SK-N-SH (cell line): ENCODE measurements around the gene TIGD3. TPM values are rescaled to one million over a fixed set of nuclear protein-coding genes. Genes with fewer than 3 reads are reported as not detected.

Source experiments
- CTCF ChIA-PET: fragments of 300-600, 350-600 bp; formaldehyde crosslinking; extraction: SDS; loops from one replicate; lab custom pipeline; 2021; lab: Yijun Ruan, JAX
- POLR2A ChIA-PET: fragments of 350-600 bp; sonication (Branson Sonifier 250); formaldehyde crosslinking; extraction: SDS; loops from one replicate; lab custom pipeline; 2020; ENCODE audit warnings: antibody characterized with exemption, inconsistent platforms; lab: Yijun Ruan, JAX
- DNase-seq: peaks from one replicate; pipeline ENCODE4 v3.0.0; 2012
- H2AFZ ChIP-seq: fragments of 200-600 bp; sonication (generic); 2 replicates; pipeline ENCODE4 v1.8.1; 2016; ENCODE audit warnings: antibody characterized with exemption, mild to moderate bottlenecking, low read depth
- H3F3A ChIP-seq: fragments of 200-600 bp; sonication (generic); replicated peaks from 2 replicates; pipeline ENCODE3; 2016; ENCODE audit warnings: antibody characterized with exemption, mild to moderate bottlenecking; ENCODE audit not compliant: insufficient read depth
- H3K27ac ChIP-seq, 2 experiments: fragments of 200-500 bp in 1 of 2; fragments of 200-600 bp in 1 of 2; sonication (Bioruptor generic) in 1 of 2; sonication (generic), shearing (Covaris generic) in 1 of 2; 2 replicates each; pipeline versions ENCODE4 v1.5.1 to v1.6.1; 2014 to 2016; ENCODE audit warnings: low read depth in 2 of 2, inconsistent platforms in 1 of 2, low read length in 1 of 2, mild to moderate bottlenecking in 1 of 2, mixed read lengths in 1 of 2
- H3K27me3 ChIP-seq: fragments of 200-600 bp; sonication (generic), shearing (Covaris generic); 2 replicates; pipeline ENCODE4 v1.6.1; 2016; ENCODE audit warnings: mixed run types; ENCODE audit not compliant: insufficient read depth
- H3K36me3 ChIP-seq, 2 experiments: fragments of 200-500 bp in 1 of 2; fragments of 200-600 bp in 1 of 2; sonication (Bioruptor generic) in 1 of 2; sonication (generic) in 1 of 2; replicated peaks in 1 of 2; 2 replicates each; pipeline versions ENCODE3 to v1.5.1; 2014 to 2016; ENCODE audit warnings: low read length in 1 of 2, mild to moderate bottlenecking in 1 of 2; ENCODE audit not compliant: insufficient read depth in 2 of 2, control insufficient read depth in 1 of 2
- H3K4me1 ChIP-seq, 2 experiments: fragments of 200-500 bp in 1 of 2; fragments of 200-600 bp in 1 of 2; sonication (Bioruptor generic) in 1 of 2; sonication (generic), shearing (Covaris generic) in 1 of 2; 2 replicates each; pipeline versions ENCODE4 v1.5.1 to v1.6.1; 2014 to 2016; ENCODE audit warnings: low read depth in 1 of 2, low read length in 1 of 2, mixed run types in 1 of 2; ENCODE audit not compliant: insufficient read depth in 2 of 2, control insufficient read depth in 1 of 2
- H3K4me2 ChIP-seq: fragments of 200-600 bp; sonication (generic), shearing (Covaris generic); 2 replicates; pipeline ENCODE4 v1.6.1; 2017; ENCODE audit warnings: mixed run types
- H3K4me3 ChIP-seq, 2 experiments: fragments of 200-500 bp in 1 of 2; fragments of 200-600 bp in 1 of 2; sonication (Bioruptor generic) in 1 of 2; sonication (generic), shearing (Covaris generic) in 1 of 2; 2 replicates each; pipeline versions ENCODE4 v1.5.1 to v1.8.1; 2014 to 2016; ENCODE audit warnings: low read depth in 2 of 2, inconsistent platforms in 1 of 2, low read length in 1 of 2, mild to moderate bottlenecking in 1 of 2, mixed read lengths in 1 of 2, moderate library complexity in 1 of 2
- H3K79me2 ChIP-seq: fragments of 200-600 bp; sonication (generic); 2 replicates; pipeline ENCODE4 v1.8.1; 2017; ENCODE audit warnings: mild to moderate bottlenecking; ENCODE audit not compliant: insufficient read depth
- H3K9ac ChIP-seq: fragments of 200-600 bp; sonication (generic); 2 replicates; pipeline ENCODE4 v1.6.1; 2017; ENCODE audit warnings: mixed run types
- H3K9me2 ChIP-seq: fragments of 200-600 bp; sonication (generic); 2 replicates; pipeline ENCODE4 v1.6.1; 2017; ENCODE audit warnings: mixed run types
- H3K9me3 ChIP-seq: fragments of 200-600 bp; sonication (generic); 2 replicates; pipeline ENCODE4 v1.6.1; 2017; ENCODE audit warnings: mixed run types, mild to moderate bottlenecking, moderate library complexity
- H4K20me1 ChIP-seq: fragments of 200-600 bp; sonication (generic); 2 replicates; pipeline ENCODE4 v1.6.1; 2017; ENCODE audit warnings: mild to moderate bottlenecking, mixed run types; ENCODE audit not compliant: insufficient read depth
- CHD2 ChIP-seq: fragments of 150-350 bp; IDR thresholded peaks from 2 replicates; pipeline ENCODE4 v1.6.1; 2018; ENCODE audit warnings: low read length; ENCODE audit not compliant: partially characterized antibody
- CTCF ChIP-seq: fragments of 200-600 bp; sonication (generic); IDR thresholded peaks from 2 replicates; pipeline ENCODE4 v1.6.1; 2017; ENCODE audit warnings: antibody characterized with exemption, mild to moderate bottlenecking, moderate library complexity
- EZH2phosphoT487 ChIP-seq: fragments of 200-600 bp; sonication (generic); IDR thresholded peaks from 2 replicates; pipeline ENCODE4 v1.6.1; 2017; ENCODE audit warnings: low read depth, mixed run types, mild to moderate bottlenecking, antibody characterized with exemption, moderate library complexity, borderline replicate concordance
- FOXJ3 ChIP-seq: sonication (generic); formaldehyde crosslinking; IDR thresholded peaks from 2 replicates; pipeline ENCODE4 v1.5.1; 2020; ENCODE audit warnings: mild to moderate bottlenecking, missing genetic modification reagents
- IRF3 ChIP-seq: fragments of 150-350 bp; IDR thresholded peaks from 2 replicates; pipeline ENCODE4 v1.6.1; 2016; ENCODE audit warnings: mild to moderate bottlenecking, low read depth, low read length
- JUND ChIP-seq: IDR thresholded peaks from 2 replicates; pipeline ENCODE4 v1.4.0; 2012
- MXI1 ChIP-seq: IDR thresholded peaks from 2 replicates; pipeline ENCODE4 v1.6.1; 2012; ENCODE audit warnings: mild to moderate bottlenecking, low read depth, low read length, improper control_type of control experiment
- NRF1 ChIP-seq: IDR thresholded peaks from 2 replicates; pipeline ENCODE4 v1.6.1; 2012; ENCODE audit warnings: low read depth, mild to moderate bottlenecking, low read length
- PBX3 ChIP-seq: IDR thresholded peaks from 2 replicates; pipeline ENCODE4; 2012
- POLR2AphosphoS5 ChIP-seq: IDR thresholded peaks from 2 replicates; pipeline ENCODE4 v1.6.1; 2012; ENCODE audit warnings: low read depth, low read length
- RAD21 ChIP-seq: IDR thresholded peaks from 2 replicates; pipeline ENCODE4 v1.6.1; 2012; ENCODE audit warnings: mild to moderate bottlenecking, low read length
- RCOR1 ChIP-seq: fragments of 150-350 bp; IDR thresholded peaks from 2 replicates; pipeline ENCODE4 v1.6.1; 2017; ENCODE audit warnings: antibody characterized with exemption, low read length
- RFX5 ChIP-seq: IDR thresholded peaks from 2 replicates; pipeline ENCODE4 v1.6.1; 2012; ENCODE audit warnings: mild to moderate bottlenecking, improper control_type of control experiment, low read length
- RXRA ChIP-seq: IDR thresholded peaks from 2 replicates; pipeline ENCODE4 v1.4.0; 2012; ENCODE audit warnings: low read depth, mild to moderate bottlenecking, borderline replicate concordance
- SMC3 ChIP-seq: IDR thresholded peaks from 2 replicates; pipeline ENCODE4 v1.6.1; 2012; ENCODE audit warnings: low read depth, low read length, improper control_type of control experiment
- TAF1 ChIP-seq: IDR thresholded peaks from 2 replicates; pipeline ENCODE4 v1.6.1; 2012; ENCODE audit warnings: low read depth, mild to moderate bottlenecking, low read length, moderate library complexity, borderline replicate concordance
- TEAD4 ChIP-seq: IDR thresholded peaks from 2 replicates; pipeline ENCODE4 v1.4.0; 2012; ENCODE audit warnings: mild to moderate bottlenecking, borderline replicate concordance; ENCODE audit not compliant: insufficient read depth
- USF1 ChIP-seq: IDR thresholded peaks from 2 replicates; pipeline ENCODE4 v1.4.0; 2012; ENCODE audit warnings: low read depth, borderline replicate concordance
- YY1 ChIP-seq: IDR thresholded peaks from 2 replicates; pipeline ENCODE4 v1.4.0; 2012; ENCODE audit warnings: low read depth, mild to moderate bottlenecking
- WGBS: methylation state at CpG from one replicate; pipeline ENCODE4 v1.1.6; 2017; ENCODE audit warnings: low lambda C conversion rate; 5-methylcytosine and 5-hydroxymethylcytosine counted together
- polyA plus RNA-seq, 3 experiments: library from polyadenylated mRNA; depleted of rRNA; stranded (reverse); fragments of >200 nt; gene quantifications; 2 replicates each; pipeline ENCODE4 v1.2.3, GENCODE V29; 2012

TIGD3 gene
- polyA plus RNA-seq, 1 of the 3 experiments (the other 2 are of a cell fraction) = 0.41 TPM

- TF ChIP-seq PBX3 (no peak), POLR2AphosphoS5 (peak; percentile 73), YY1 (0 out of 2 replicates have a peak, but pooled peaks have one; percentile 9), RXRA (no peak), USF1 (no peak), CTCF (no peak), RFX5 (no peak)
Measured at GRCh38 chr11:65314501-65315203, 39.9 kb upstream of the TIGD3 start, which contains the start of gene CDC42EP2 (continued).

GRCh38 chr11:65315204-65315865, 39.2 kb upstream of the TIGD3 start:
- Histone ChIP-seq H3K36me3 (no peaks in the 10 kb centered on the region), H3K27ac (peak overlapping the region; percentile 65 to 80), H3K27me3 (no peaks in the 10 kb centered on the region), H3K4me3 (peak overlapping the region; percentile 85 to 94), H3K4me1 (peaks cover 20 to 33% of the 10 kb centered on the region in 2 experiments; a peak in 2 of 4 replicates), H3K79me2 (peaks cover 49% of the 10 kb centered on the region), H3K9me3 (no peaks in the 10 kb centered on the region), H2AFZ (peak overlapping the region; percentile 90), H3K9me2 (no peaks in the 10 kb centered on the region), H4K20me1 (peaks cover 30% of the 10 kb centered on the region), H3K9ac (peak overlapping the region; percentile 84), H3K4me2 (peak overlapping the region; percentile 87), H3F3A (peaks cover 5% of the 10 kb centered on the region)
- ChIA-PET POLR2A (interaction anchor here (0.6 to 2.4 kb wide), 15 partner anchors 12 to 193 kb away, joined by 3 to 26 read pairs (median 4); partner anchors contain the start of genes DPF2 and POLA2), CTCF (interaction anchor here (0.6 to 24.1 kb wide), 47 partner anchors 11 to 624 kb away, joined by 3 to 1118 read pairs (median 5); partner anchors contain the start of genes ARL2, CAPN1, DPF2 and POLA2)
- DNase-seq = peak; percentile 94
- 0% methylated on average over 19 of the region's 59 CpGs for WGBS
- TF ChIP-seq SMC3 = peak; percentile 96
- TF ChIP-seq NRF1 = 0 out of 2 replicates have a peak, but pooled peaks have one; percentile 24
- no peak for TF ChIP-seq TAF1
- no peak for TF ChIP-seq IRF3
- TF ChIP-seq PBX3 = no peak
- TF ChIP-seq FOXJ3 = no peak
- TF ChIP-seq CTCF = peak; percentile 96
- TF ChIP-seq JUND = no peak
- no peak for TF ChIP-seq EZH2phosphoT487
- TF ChIP-seq MXI1 = peak; percentile 85
- TF ChIP-seq RAD21 = peak; percentile 84
- TF ChIP-seq CHD2 = no peak
- 0 out of 2 replicates have a peak, but pooled peaks have one; percentile 19 for TF ChIP-seq POLR2AphosphoS5
- TF ChIP-seq RXRA = no peak
- TF ChIP-seq TEAD4 = no peak
- TF ChIP-seq RCOR1 = no peak
